Measurements from ENCODE around the gene STOML1. TPM values are rescaled to one million over a fixed set of nuclear protein-coding genes. Genes with fewer than 3 reads are reported as not detected.

STOML1 gene
- total and polyA plus RNA-seq, 4 experiments from 2014 or later: 8.1 to 11.1 (median 9.8) TPM

DNA sequence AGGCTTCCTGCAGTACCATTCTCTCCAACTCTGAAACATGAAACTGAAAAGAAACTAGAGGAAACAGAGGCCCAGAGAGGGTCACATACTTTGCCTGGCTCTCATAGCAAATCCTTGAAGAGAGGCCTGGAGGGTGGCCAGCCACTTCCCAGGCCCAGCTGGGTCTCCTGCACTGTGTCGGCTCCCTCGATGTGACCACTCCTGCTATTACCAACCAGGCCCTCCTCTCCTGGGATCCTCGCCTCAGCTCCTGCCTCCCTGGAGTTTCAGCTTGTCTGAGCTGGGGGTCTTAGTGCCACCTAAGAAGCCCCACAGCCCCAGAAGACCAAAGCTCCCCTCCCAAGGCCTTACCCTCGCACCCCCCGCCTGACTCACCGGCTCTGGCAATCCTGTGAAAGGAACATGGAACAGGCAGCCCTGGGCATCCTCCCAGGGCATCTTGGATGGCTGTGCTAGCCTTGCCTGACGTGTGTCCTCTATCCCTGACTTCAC lies 61.3 kb downstream of the STOML1 start:
- H3K36me3 ChIP-seq (ENCODE audit: insufficient read depth, low read length): no peaks in the 10 kb centered on the region
- peaks cover 58% of the 10 kb centered on the region for H3K4me1 ChIP-seq (ENCODE audit: insufficient read depth, low read length)
- peak overlapping the region in 3 of 7 donors; percentile 47 to 74 (median 58) for H3K27ac Mint-ChIP-seq
- intact Hi-C loops (cut with micrococcal nuclease): no loop called here
- no peak for DNase-seq
- ChIA-PET POLR2A (ENCODE audit: partially characterized antibody) (interaction anchor here (2.5 kb wide), 1 partner anchor 10 kb away, joined by 7 read pairs; no protein-coding TSS in a partner anchor), CTCF (ENCODE audit: partially characterized antibody) (interaction anchor here (0.9 to 1.6 kb wide), 3 partner anchors 10 to 22 kb away, joined by 4 to 5 read pairs (median 4); no protein-coding TSS in a partner anchor)
- no peak overlapping the region for H3K4me3 ChIP-seq (ENCODE audit: low read length in 2 of 2)
- peaks cover 0 to 3% (median 0%) of the 10 kb centered on the region in 8 donors for H3K9me3 Mint-ChIP-seq
- H3K4me1 Mint-ChIP-seq: peaks cover 19 to 61% (median 35%) of the 10 kb centered on the region in 4 donors
- H3K27ac ChIP-seq (ENCODE audit: low read depth, low read length): no peak overlapping the region
- peak overlapping the region in 2 of 8 donors; percentile 20 to 47 for H3K4me3 Mint-ChIP-seq
- no peaks in the 10 kb centered on the region for H3K27me3 ChIP-seq (ENCODE audit: insufficient read depth, low read length)
- no peaks in the 10 kb centered on the region for H3K36me3 Mint-ChIP-seq
- no peaks in the 10 kb centered on the region for H3K27me3 Mint-ChIP-seq
- H3K9me3 ChIP-seq (ENCODE audit: control insufficient read depth in 1 of 2, low read length in 2 of 2): no peaks in the 10 kb centered on the region

GRCh38 chr15:73930371-73930770 lies 61.7 kb downstream of the STOML1 start:
- DNase-seq: no peak
- ChIA-PET POLR2A (ENCODE audit: partially characterized antibody) (interaction anchor here (2.5 kb wide), 1 partner anchor 10 kb away, joined by 7 read pairs; no protein-coding TSS in a partner anchor), CTCF (ENCODE audit: partially characterized antibody) (interaction anchor here (0.9 to 1.3 kb wide), 2 partner anchors 10 to 21 kb away, joined by 4 to 5 read pairs; no protein-coding TSS in a partner anchor)
- H3K27ac ChIP-seq (ENCODE audit: low read depth, low read length): no peak overlapping the region
- peaks cover 63% of the 10 kb centered on the region for H3K4me1 ChIP-seq (ENCODE audit: insufficient read depth, low read length)
- Mint-ChIP-seq H3K27me3 (no peaks in the 10 kb centered on the region), H3K4me1 (peaks cover 23 to 66% (median 38%) of the 10 kb centered on the region in 4 donors), H3K27ac (no peak overlapping the region), H3K9me3 (peaks cover 0 to 3% (median 0%) of the 10 kb centered on the region in 8 donors), H3K4me3 (peak overlapping the region in 2 of 8 donors; percentile 20 to 47), H3K36me3 (no peaks in the 10 kb centered on the region)
- H3K36me3 ChIP-seq (ENCODE audit: insufficient read depth, low read length): no peaks in the 10 kb centered on the region
- no peaks in the 10 kb centered on the region for H3K9me3 ChIP-seq (ENCODE audit: control insufficient read depth in 1 of 2, low read length in 2 of 2)
- no peaks in the 10 kb centered on the region for H3K27me3 ChIP-seq (ENCODE audit: insufficient read depth, low read length)
- no peak overlapping the region for H3K4me3 ChIP-seq (ENCODE audit: low read length in 2 of 2)
- intact Hi-C loops (cut with micrococcal nuclease): no loop called here

DNA sequence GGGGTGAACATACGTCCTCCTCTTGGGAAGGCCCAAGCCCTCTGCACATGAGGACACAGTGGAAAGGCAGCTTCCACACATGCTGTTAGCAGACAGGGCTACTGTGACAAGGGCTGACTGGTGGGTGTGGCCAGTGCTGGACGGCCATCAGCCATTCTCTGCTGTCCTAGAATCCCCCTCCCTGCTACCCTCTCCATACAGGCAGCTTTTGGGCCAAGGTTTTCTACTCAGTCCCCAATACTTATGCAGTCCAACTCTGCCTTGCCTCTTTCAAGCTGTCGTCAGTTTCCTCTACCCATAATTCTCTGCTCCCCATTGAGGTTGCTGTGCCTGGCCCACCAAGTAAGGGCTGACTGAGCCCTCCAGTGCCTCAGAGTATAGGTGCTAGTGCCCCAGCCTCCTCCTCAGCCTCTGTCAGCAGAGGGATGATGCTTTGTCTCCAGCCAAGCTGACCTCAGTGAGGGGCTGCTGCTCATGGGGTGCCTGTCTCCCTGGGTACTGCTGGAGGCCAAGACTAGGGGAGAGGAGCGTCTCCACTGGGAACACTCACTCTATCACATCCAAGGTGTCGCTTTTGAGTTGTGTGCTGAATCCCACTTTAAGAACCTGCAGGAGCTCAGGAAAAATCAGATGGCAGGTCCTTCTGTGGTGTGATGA lies 63.0 kb downstream of the STOML1 start:
- intact Hi-C loops (cut with micrococcal nuclease): loop anchor here (2.0 kb wide), 1 partner anchor 54 kb away; no protein-coding TSS in a partner anchor
- Mint-ChIP-seq H3K4me3 (peak overlapping the region; percentile 3 to 69 (median 54)), H3K27me3 (no peaks in the 10 kb centered on the region), H3K36me3 (no peaks in the 10 kb centered on the region), H3K9me3 (peaks cover 0 to 3% (median 0%) of the 10 kb centered on the region in 8 donors), H3K4me1 (peaks cover 24 to 66% (median 38%) of the 10 kb centered on the region in 4 donors), H3K27ac (peak overlapping the region in 4 of 7 donors; percentile 46 to 87 (median 80))
- Histone ChIP-seq H3K4me1 (ENCODE audit: insufficient read depth, low read length) (peaks cover 67% of the 10 kb centered on the region), H3K9me3 (ENCODE audit: control insufficient read depth in 1 of 2, low read length in 2 of 2) (no peaks in the 10 kb centered on the region), H3K4me3 (ENCODE audit: low read length in 2 of 2) (no peak overlapping the region), H3K27me3 (ENCODE audit: insufficient read depth, low read length) (no peaks in the 10 kb centered on the region), H3K36me3 (ENCODE audit: insufficient read depth, low read length) (no peaks in the 10 kb centered on the region), H3K27ac (ENCODE audit: low read depth, low read length) (no peak overlapping the region)
- ChIA-PET CTCF (ENCODE audit: partially characterized antibody) (interaction anchor here (0.8 to 5.7 kb wide), 7 partner anchors 9 to 65 kb away, joined by 3 to 27 read pairs (median 16); partner anchors contain the start of genes PML and TBC1D21), POLR2A (ENCODE audit: partially characterized antibody) (interaction anchor here (0.6 to 2.5 kb wide), 2 partner anchors 9 to 462 kb away, joined by 3 to 7 read pairs; no protein-coding TSS in a partner anchor)
- no peak for DNase-seq

Other genes with a start within 250 kb of the STOML1 start
- not detected for gene INSYN1, start 238.9 kb downstream of the STOML1 start, total RNA-seq
- gene INSYN1, start 238.9 kb downstream of the STOML1 start, polyA plus RNA-seq: not detected
- gene TBC1D21, start 118.7 kb downstream of the STOML1 start, total RNA-seq: not detected
- not detected for gene TBC1D21, start 118.7 kb downstream of the STOML1 start, polyA plus RNA-seq
- gene LOXL1, start 65.8 kb downstream of the STOML1 start, total RNA-seq: 1 to 10 TPM; 1.6 to 2.1 TPM
- 10 to 100 TPM in 1 of 2 donors, 1 to 10 TPM in 1; 6.4 to 13.1 TPM for gene LOXL1, start 65.8 kb downstream of the STOML1 start, polyA plus RNA-seq
- 10 to 100 TPM; 61.5 to 66.6 TPM for gene PML, start 2.4 kb upstream of the STOML1 start, total RNA-seq
- 10 to 100 TPM in 1 of 2 donors, 1 to 10 TPM in 1; 9.6 to 33.2 TPM for gene PML, start 2.4 kb upstream of the STOML1 start, polyA plus RNA-seq
- under 1 TPM; 0.17 to 0.20 TPM for gene GOLGA6A, start 90.3 kb upstream of the STOML1 start, total RNA-seq
- gene GOLGA6A, start 90.3 kb upstream of the STOML1 start, polyA plus RNA-seq: not detected
- not detected for gene ISLR2, start 138.3 kb upstream of the STOML1 start, total RNA-seq
- not detected for gene ISLR2, start 138.3 kb upstream of the STOML1 start, polyA plus RNA-seq
- gene ISLR, start 181.4 kb upstream of the STOML1 start, total RNA-seq: not detected
- gene ISLR, start 181.4 kb upstream of the STOML1 start, polyA plus RNA-seq: not detected
- gene STRA6, start 210.5 kb upstream of the STOML1 start, total RNA-seq: not detected
- gene STRA6, start 210.5 kb upstream of the STOML1 start, polyA plus RNA-seq: not detected
- not detected for gene CCDC33, start 244.0 kb upstream of the STOML1 start, total RNA-seq
- not detected for gene CCDC33, start 244.0 kb upstream of the STOML1 start, polyA plus RNA-seq